RPMI7951 (cell line): Measurements from ENCODE around the gene CPNE1. TPM values are rescaled to one million over a fixed set of nuclear protein-coding genes. Genes with fewer than 3 reads are reported as not detected.

Experiments
- DNase-seq: peaks from one replicate; pipeline ENCODE4 v3.0.0-alpha.2; 2012; ENCODE audit warnings: low read depth
- total RNA-seq: library from RNA; depleted of rRNA; stranded (reverse); fragments of >200 nt; shearing (Covaris generic); gene quantifications from 2 replicates; pipeline ENCODE4 v1.2.3, GENCODE V29; 2014

The CPNE1 gene
- total RNA-seq, 1 experiment from 2014 or later: 408 TPM

DNA sequence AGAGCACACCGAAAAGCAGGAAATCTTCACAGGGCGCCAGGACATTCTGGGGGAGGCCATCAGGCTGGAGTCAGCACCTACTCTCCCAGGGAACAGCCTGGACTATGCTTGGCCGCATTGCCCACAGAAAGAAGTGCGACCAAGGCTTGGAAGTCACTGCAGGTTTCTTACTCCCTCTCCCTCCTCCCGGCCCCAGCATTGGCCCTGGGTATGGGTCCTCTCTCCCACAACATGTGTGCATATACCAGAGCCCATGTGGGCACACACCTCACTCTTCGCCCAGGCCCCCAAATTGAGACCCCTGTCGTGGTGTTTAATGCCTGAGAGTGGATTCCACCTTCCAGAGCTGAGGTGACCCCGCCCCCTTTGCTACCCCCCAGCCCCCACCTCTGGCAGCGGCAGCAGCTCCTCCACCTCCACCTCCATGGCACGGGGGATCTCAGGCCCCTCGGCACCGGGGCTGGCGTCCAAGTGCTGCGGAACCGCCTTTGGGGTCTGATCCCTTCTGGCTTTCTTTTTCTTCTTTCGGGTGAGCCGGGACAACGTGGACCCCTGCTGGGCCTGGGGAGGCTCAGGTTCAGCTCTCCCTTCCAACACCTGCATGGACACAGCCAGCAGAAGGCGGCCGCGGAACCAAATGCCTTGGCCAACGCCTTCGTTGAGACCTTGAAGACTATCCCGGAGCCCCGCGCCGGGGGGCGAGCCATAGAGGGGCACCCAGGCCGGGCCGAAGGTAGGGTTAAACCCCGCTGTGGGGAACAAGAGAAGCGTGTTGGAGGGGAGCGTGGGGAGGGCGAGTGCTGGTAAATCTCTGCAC, 64.3 kb downstream of the CPNE1 start:
- DNase-seq: no peak

DNA sequence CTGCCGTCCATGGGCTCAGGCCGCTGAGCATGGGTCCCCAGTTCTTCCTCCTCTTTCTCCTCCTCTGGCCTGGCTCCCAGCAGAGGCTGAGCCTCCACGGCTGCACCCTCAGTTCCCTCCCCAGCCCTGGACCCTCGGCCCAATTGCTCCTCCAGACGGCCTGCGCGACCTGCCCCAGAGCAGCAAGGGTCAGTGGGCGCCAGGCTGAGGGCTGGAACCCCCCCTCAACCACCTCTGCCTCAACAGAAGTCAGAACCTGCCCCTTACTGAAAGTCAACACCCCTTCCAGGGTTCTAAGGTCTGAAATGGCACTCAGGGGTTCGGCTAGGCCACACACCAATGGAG, 65.0 kb downstream of the CPNE1 start:
- no peak for DNase-seq

DNA sequence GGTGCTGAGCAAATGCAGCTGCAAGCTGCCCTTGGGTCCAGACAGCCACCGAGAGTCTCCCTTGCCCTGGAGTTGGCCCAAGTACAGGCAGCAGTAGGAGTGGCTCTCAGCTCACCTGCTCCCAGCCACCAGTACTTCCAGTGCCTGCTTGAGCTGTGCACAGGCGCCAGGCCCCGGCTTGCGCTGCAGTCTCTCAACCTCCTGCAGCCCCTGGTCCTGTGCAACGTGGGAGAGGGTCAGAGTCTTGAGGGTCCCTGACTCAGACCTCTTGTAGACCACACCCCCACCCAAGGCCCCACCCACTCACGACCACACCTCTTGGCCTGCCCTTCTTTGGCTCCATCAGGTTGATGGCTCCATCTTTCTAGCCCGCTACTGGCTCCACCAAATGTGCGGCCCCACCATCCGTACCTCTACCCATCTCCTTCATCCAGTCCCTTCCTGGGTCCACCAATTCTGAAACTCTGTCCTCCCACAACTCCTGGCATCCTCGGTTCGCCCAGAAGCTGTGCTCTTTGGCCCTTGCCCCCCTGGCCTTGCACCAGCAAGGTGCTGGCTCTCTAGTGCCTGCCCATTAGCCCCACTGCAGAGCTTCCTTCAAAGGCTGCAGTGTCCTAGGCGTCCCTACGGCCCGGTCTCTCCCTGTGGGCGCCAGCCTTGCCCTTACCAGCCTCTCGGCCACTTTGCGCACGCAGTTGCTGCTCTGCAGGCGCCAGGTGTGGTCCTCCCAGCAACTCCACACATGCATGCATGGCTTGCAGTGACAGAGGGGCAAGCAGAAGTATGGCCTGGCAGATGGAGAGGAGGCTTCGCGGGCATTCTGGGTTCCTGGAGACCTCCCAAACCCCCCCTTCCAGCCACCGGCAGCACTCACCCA, 65.6 kb downstream of the CPNE1 start:
- no peak for DNase-seq

DNA sequence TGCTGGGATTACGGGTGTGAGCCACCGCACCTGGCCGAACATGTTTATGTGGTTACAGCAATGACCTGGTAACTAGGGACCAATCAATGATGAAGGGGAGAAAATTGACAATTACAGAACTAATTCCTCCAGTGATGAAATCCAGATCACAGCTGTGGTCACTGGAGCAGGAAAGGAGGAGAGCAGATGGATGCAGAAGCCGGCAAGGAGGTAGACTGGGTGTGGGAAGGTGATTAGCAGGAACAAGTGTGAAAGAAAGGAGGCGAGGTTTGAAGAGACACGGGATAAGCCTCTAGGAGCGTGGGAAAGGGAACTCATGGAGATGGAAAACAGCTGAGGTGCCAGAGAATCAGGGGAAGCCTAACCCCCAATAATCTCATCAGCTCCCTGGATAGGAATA, 66.2 kb downstream of the CPNE1 start:
- DNase-seq: no peak

DNA sequence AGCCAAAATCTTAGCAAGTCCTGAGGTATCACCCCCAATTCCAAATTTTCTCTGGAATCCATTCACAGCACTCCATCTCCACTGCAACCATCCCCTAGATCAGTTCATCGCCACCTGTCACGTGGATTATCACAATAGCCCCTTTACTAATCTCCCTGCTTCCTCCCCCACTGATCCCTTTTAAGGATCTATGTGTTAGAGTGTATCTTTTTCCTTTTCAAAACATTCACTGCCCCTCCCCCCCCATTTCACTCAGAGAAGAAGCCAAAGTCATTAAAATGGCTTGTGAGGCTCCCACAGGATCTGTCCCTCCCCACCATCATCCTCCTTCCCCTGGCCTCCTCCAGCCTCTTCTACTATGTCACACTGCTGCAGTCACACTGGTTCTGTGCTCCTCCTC, 67.5 kb downstream of the CPNE1 start:
- no peak for DNase-seq

DNA sequence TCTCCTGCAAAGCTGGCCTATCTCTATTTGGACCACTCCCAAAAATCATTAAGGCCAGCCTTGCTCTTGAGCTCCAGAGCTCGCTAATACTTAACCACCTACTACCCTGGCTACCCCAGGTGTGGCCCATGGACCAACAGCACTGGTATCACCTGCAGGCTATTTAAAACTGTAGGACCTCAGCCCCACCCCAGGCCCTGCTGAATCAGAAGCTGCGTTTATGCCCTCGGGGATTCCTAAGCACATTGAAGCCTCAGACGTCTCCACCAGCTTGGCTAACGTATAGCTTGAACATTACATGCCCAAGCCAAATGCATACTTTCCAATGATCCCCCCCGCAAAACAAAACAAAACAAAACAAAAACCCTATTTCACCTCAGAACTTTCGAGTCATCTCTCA, 68.8 kb downstream of the CPNE1 start:
- no peak for DNase-seq

DNA sequence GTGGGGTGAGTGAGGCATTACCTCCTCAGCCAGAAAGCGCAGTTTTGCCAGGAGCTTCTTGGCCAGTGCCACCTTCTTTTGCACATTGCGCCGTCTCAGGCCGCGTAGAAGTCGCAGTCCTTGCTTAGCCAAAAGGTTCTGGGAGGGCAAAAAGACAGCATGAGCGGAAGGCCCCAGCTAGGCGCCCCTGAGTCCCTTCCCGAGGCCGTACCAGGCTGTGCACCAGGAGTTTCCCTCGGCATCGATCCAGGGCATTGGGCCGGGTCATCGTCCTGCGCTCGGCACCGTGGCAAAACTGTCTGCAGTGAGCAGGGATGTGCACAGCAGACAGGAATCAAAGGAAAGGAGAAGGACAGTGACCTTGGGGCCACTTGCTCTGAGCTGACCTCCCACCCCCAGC, 69.2 kb downstream of the CPNE1 start:
- no peak for DNase-seq

DNA sequence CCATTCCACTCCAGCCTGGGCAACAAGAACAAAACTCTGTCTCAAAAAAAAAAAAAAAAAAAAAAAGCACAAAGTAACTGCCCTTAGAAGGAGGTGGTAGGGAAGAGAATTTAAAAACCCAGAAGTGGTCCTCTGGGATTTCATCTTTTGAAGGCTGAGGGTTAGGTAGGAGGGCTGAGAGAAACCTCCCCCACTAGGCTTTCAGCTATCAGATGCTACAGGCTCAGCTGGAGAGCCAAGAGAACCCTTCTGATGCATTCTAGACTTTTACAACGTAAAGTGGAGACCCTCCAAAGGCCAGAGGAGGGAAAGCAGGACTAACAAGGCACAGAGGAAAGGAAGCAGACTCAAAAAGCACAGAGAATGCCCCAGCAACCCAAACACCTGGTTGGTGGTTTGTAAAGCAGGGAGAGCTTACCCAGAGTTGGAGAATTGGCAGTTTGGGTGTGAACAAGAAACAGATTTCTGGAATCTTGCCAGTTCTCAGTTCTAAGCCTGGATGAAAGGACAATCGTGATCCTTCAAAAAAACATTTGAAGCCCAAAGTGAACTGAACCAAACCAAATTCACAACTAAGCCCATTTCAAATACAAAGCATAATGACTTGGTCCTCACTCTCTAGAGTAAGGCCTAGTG, 72.2 kb downstream of the CPNE1 start:
- no peak for DNase-seq

DNA sequence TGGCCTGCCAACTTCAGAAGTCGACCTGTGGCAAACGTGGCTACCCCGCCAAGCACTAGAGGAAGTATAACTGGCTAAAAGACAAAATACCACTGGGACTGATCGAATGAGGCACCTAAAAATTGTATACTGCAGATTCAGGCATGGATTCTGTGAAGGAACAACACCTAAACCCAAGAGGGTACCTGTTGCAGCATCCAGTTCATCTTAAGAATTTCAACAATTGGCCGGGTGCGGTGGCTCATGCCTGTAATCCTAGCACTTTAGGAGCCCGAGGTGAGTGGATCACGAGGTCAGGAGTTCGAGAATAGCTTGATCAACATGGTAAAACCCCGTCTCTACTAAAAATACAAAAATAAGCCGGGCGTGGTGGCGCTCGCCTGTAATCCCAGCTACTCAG, 76.3 kb downstream of the CPNE1 start:
- no peak for DNase-seq

DNA sequence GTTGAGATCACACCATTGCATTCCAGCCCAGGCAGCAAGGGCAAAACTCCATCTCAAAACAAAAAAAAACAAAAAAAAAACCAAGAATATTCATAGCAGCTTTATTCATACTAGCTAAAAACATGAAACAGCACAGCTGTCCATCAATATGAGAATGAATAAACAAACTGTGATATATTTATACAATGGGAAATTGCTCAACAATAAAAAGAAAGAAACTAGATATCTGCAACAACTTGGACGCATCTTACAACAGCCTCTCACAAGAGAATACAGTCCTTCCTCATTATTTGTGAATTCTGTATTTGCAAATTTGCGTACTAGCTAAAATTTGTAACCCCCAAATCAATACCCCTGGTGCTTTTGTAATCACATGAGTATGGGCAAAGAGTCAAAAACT, 77.3 kb downstream of the CPNE1 start:
- DNase-seq: no peak

DNA sequence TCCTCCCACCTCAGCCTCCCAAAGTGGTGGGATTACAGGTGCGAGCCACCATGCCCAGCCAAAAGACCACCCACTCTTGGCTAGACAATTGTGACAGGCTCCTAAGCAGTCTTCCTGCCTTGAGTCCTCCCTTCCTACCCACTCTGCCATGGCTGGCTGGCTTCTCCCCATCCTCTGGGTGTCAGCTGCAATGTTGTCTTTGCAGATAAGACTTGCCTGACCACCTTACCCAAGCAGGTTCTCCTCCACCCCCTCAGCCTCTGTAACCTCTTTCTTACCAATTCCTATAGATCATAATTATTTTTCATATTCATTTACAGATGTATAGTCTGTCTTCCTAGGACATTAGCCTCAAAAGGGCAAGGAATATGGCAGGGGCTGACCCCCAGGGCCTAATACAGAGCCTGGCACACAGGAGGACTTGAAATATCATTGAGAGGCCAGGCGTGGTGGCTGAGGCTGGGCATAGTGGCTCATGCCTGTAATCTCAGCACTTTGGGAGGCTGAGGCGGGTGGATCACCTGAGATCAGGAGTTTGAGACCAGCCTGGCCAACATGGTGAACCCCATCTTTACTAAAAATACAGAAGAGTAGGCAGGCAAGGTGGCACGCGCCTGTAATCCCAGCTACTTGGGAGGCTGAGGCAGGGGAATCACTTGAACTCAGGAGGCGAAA, 77.8 kb downstream of the CPNE1 start:
- DNase-seq: no peak

DNA sequence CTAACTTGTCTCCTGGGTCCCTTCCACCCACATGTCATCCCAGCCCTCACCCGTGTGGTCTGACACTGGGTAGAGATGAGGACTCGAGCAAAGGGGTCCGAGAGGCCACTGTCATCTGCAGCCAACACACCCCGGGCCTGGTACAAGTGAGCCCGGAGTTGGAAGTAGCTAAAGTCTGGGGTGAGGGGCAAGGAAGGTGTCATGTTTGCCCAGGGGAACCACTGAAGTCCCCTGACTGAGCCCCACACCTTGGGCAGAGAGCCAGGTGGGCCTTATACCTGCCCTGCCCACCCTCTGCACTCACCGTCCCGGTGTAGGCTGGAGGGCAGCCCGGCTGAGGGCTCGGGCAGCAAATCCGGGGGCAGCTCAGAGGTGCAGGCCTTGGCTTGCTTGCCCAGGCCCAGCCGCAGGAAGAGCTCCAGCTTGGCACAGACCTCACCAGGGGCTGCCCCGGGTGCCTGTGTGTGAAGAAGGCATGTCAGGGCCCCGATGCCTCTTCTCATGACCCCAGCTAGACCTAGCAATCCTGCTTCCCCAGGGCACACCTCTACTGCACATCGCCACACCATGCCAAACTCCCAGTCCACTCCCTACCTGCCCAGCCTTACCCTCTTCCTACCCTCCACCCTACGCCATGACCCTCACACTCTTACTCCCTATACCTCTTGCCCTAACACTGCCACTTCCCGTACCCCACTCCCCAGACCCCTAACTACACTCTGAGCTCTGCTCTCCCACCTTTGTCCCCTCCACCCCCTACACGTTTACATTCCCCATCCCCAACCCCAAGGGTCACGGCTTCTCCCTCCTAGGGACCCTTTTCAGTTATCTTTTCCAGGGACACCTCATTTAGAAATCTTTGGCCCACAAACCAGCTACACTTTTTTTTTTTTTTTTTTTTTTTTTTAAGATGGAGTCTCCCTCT, 80.8 kb downstream of the CPNE1 start:
- DNase-seq: no peak

DNA sequence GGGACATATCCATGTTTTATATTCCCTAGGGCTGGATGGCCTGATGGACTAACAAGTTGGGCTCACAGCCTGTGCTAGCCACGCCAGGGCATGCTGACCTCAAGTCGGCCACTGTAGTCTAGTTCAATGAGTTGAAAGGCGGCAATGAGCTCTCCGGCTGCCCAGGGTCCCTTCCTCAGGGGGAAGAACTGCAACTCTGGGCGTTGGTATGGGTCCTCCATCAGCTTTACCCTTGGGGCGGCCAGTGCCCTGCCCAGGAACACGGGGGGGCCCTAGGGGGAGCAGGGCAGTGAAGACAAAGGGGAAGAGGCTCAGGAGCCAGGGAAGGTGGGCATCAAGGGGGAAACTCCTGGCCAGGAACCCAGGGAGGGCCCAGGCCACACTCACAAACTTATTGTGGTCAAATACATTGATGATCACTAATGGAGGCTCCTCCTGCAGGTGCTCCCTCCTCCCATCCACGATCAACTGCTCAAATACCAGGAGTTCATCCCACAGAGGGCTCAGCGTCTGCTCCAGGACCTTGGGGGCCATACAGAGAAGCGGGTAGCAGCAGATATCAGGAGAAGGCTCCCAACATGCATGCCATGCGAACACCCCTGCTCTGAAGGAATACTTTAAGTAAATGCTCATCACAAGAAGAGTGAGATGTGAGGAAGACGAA, 81.8 kb downstream of the CPNE1 start:
- DNase-seq: no peak

DNA sequence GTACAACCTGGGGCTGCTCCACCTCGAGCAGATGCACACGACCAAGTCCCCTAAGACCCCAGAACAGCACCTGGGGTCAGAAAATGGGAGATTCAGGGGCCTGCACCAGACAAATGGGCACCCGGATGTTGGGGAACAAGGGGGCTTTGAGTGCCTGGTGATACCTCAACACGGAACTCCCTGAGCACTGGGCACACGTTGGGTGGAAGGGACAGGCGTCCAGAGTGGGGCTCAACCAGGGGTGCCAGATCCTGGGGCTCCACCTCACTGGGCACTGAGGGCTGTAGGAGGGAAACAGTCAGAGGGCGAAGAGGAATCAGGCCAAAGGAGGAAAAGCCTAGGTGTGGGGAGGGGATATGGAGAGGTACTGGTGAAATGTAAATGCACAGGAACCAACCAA, 82.6 kb downstream of the CPNE1 start:
- DNase-seq: no peak

DNA sequence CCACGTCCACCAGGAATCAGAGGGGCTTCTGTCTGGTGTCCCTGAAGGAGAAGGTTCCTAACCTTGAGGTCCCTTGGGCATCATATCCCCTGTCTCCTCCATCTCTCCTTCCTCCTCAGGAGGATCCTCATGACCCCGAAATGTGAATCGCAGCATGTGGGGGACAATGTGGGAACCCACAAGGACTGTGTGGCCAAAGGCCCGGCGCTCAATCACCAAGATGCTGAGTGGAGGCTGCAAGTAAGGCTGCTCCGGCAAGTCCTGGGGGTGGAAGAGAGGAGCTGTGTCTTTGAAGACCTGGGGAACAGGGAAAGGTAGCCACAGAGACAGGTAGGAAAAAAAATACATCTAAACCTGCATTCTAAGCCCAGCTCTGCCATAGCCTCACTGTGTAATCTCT, 85.5 kb downstream of the CPNE1 start:
- DNase-seq: no peak

DNA sequence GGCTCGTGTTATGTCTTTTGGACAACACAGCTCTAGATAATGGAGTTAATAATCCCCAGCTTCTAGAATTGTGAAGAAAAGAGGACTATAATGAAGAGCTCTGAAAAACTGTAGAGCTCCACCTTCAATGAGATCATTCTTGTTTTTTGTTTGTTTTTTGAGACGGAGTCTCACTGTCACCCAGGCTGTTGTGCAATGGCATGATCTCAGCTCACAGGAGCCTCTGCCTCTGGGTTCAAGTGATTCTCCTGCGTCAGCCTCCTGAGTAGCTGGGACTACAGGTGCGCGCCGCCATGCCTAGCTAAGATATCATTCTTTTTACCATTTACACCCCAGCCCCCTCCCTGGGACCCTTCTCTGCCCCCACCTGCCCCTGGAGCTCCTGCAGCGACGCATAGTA, 86.2 kb downstream of the CPNE1 start:
- no peak for DNase-seq

DNA sequence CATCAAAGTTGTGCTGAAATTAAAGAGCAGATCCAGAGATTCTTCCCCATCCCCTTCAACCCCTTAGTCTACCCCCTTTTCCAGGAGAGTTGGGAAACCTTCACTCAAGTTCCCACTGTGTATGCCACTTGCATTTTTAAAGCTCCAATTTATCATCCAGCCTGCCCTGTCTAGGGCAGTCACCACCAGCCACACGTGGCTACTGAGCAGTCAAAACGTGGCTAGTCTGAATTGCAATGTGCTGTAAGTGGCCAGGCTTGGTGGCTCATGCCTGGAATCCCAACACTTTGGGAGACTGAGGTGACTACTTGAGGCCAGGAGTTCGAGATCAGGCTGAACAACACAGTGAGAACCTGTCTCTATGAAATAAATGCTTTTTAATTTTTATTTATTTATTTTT, 87.9 kb downstream of the CPNE1 start:
- DNase-seq: no peak
